ENCODE results near the gene MMP24OS.

The MMP24OS gene

GRCh38 chr20:35305682-35306556, 28.0 kb upstream of the MMP24OS start:
- H3K4me3 ChIP-seq (ENCODE audit: control insufficient read depth, low read depth, low read length): no peak overlapping the region
- TF ChIP-seq CTCF (IDR thresholded peaks at IDR 0.05; ENCODE audit: control insufficient read depth, insufficient read depth, low read depth, low read length, missing control alignments): no peak

GRCh38 chr20:35304956-35305355, 27.0 kb upstream of the MMP24OS start:
- no peak overlapping the region for H3K4me3 ChIP-seq (ENCODE audit: control insufficient read depth, low read depth, low read length)
- no peak for TF ChIP-seq CTCF (IDR thresholded peaks at IDR 0.05; ENCODE audit: control insufficient read depth, insufficient read depth, low read depth, low read length, missing control alignments)
- no peak for DNase-seq (ENCODE audit: low read depth)

More at GRCh38 chr20:35305682-35306556, 28.0 kb upstream of the MMP24OS start:
- DNase-seq (ENCODE audit: low read depth): peak; percentile 97

GRCh38 chr20:35303735-35304491, 26.0 kb upstream of the MMP24OS start:
- TF ChIP-seq CTCF (IDR thresholded peaks at IDR 0.05; ENCODE audit: control insufficient read depth, insufficient read depth, low read depth, low read length, missing control alignments): peak; percentile 94
- peak; percentile 62 for DNase-seq (ENCODE audit: low read depth)
- H3K4me3 ChIP-seq (ENCODE audit: control insufficient read depth, low read depth, low read length): no peak overlapping the region

GRCh38 chr20:35303382-35303734, 25.4 kb upstream of the MMP24OS start:
- no peak for TF ChIP-seq CTCF (IDR thresholded peaks at IDR 0.05; ENCODE audit: control insufficient read depth, insufficient read depth, low read depth, low read length, missing control alignments)
- no peak overlapping the region for H3K4me3 ChIP-seq (ENCODE audit: control insufficient read depth, low read depth, low read length)
- DNase-seq (ENCODE audit: low read depth): no peak

- no peak for DNase-seq (ENCODE audit: low read depth)
- no peak overlapping the region for H3K4me3 ChIP-seq (ENCODE audit: control insufficient read depth, low read depth, low read length)
- TF ChIP-seq CTCF (IDR thresholded peaks at IDR 0.05; ENCODE audit: control insufficient read depth, insufficient read depth, low read depth, low read length, missing control alignments): no peak
Observed at GRCh38 chr20:35302421-35303335, 24.8 kb upstream of the MMP24OS start.

- no peak for TF ChIP-seq CTCF (IDR thresholded peaks at IDR 0.05; ENCODE audit: control insufficient read depth, insufficient read depth, low read depth, low read length, missing control alignments)
- DNase-seq (ENCODE audit: low read depth): no peak
- no peak overlapping the region for H3K4me3 ChIP-seq (ENCODE audit: control insufficient read depth, low read depth, low read length)
Observed at GRCh38 chr20:35301426-35301825, 23.5 kb upstream of the MMP24OS start.

All from AG09309 (cell line).